HepG2 (cell line): ENCODE results near the gene SRSF1. TPM values are rescaled to one million over a fixed set of nuclear protein-coding genes. Genes with fewer than 3 reads are reported as not detected.

Experiments
- CCAR2 ChIP-seq: fragments of 200-400 bp; formaldehyde crosslinking; optimal IDR thresholded peaks from 2 replicates; pipeline ENCODE3; 2018; ENCODE audit warnings: low read depth, mild to moderate bottlenecking, low read length, moderate library complexity
- CREM ChIP-seq, 2 experiments: sonication (generic) in 1 of 2; formaldehyde crosslinking in 1 of 2; IDR thresholded peaks; 2 replicates each; pipeline versions ENCODE4 v1.4.0 to v1.6.1; 2016 to 2020; ENCODE audit warnings: antibody characterized with exemption in 1 of 2, mild to moderate bottlenecking in 1 of 2, missing genetic modification reagents in 1 of 2
- GTF3A ChIP-seq: sonication (generic); formaldehyde crosslinking; conservative IDR thresholded peaks from 2 replicates; pipeline ENCODE4 v1.4.0; 2020; ENCODE audit warnings: mild to moderate bottlenecking, missing genetic modification reagents
- HMGXB4 ChIP-seq, 2 experiments: sonication (generic) in 1 of 2; formaldehyde crosslinking in 1 of 2; IDR thresholded peaks; 2 replicates each; pipeline versions ENCODE4 v1.4.0 to v1.6.1; 2018 to 2020; ENCODE audit warnings: missing genetic modification reagents in 2 of 2, borderline replicate concordance in 1 of 2, low read depth in 1 of 2, mild to moderate bottlenecking in 1 of 2, missing biosample characterization in 1 of 2
- NR2F1 ChIP-seq, 2 experiments: fragments of 450-650 bp in 1 of 2; formaldehyde crosslinking in 1 of 2; IDR thresholded peaks; 2 replicates each; pipeline versions ENCODE4 v1.5.0 to v1.6.1; 2016 to 2020; ENCODE audit warnings: mild to moderate bottlenecking in 1 of 2, missing compliant biosample characterization in 1 of 2, missing genetic modification reagents in 1 of 2, moderate library complexity in 1 of 2
- POGK ChIP-seq: sonication (generic); formaldehyde crosslinking; conservative IDR thresholded peaks from 2 replicates; pipeline ENCODE4 v1.8.0; 2022; ENCODE audit warnings: mild to moderate bottlenecking, moderate library complexity, missing genetic modification reagents
- RBM22 ChIP-seq: fragments of 200-400 bp; formaldehyde crosslinking; optimal IDR thresholded peaks from 2 replicates; pipeline ENCODE3; 2017; ENCODE audit warnings: mild to moderate bottlenecking, low read length, moderate library complexity
- SNAPC5 ChIP-seq: sonication (generic); formaldehyde crosslinking; IDR thresholded peaks from 2 replicates; pipeline ENCODE4 v1.8.1; 2023; ENCODE audit warnings: mild to moderate bottlenecking, missing genetic modification reagents, borderline replicate concordance
- ZBTB3 ChIP-seq: sonication (generic); formaldehyde crosslinking; IDR thresholded peaks from 2 replicates; pipeline ENCODE4 v1.4.0; 2020; ENCODE audit warnings: low read depth, mild to moderate bottlenecking, moderate library complexity, missing genetic modification reagents, borderline replicate concordance
- ZNF276 ChIP-seq: sonication (generic); formaldehyde crosslinking; IDR thresholded peaks from 2 replicates; pipeline ENCODE4 v1.4.0; 2020; ENCODE audit warnings: mild to moderate bottlenecking, low read depth, missing genetic modification reagents
- ZNF569 ChIP-seq: sonication (generic); formaldehyde crosslinking; IDR thresholded peaks from 2 replicates; pipeline ENCODE4 v1.5.0; 2020; ENCODE audit warnings: mild to moderate bottlenecking, missing genetic modification reagents, moderate library complexity, borderline replicate concordance
- ZNF703 ChIP-seq: sonication (generic); formaldehyde crosslinking; IDR thresholded peaks from 2 replicates; pipeline ENCODE4 v1.5.1; 2020; ENCODE audit warnings: missing genetic modification reagents, mild to moderate bottlenecking, moderate library complexity, borderline replicate concordance
- ZNF775 ChIP-seq: sonication (generic); formaldehyde crosslinking; IDR thresholded peaks from 2 replicates; pipeline ENCODE4 v1.4.0; 2020; ENCODE audit warnings: missing genetic modification reagents, mild to moderate bottlenecking, moderate library complexity, borderline replicate concordance
- ZNF784 ChIP-seq: sonication (generic); formaldehyde crosslinking; IDR thresholded peaks from 2 replicates; pipeline ENCODE4 v1.5.1; 2020; ENCODE audit warnings: missing genetic modification reagents, mild to moderate bottlenecking, borderline replicate concordance
- polyA plus RNA-seq, 8 experiments: library from polyadenylated mRNA; depleted of rRNA in 3 of 8; stranded (reverse) in 7 of 8; unstranded in 1 of 8; fragments of >200 nt; fragmentation: Illumina TruSeq in 4 of 8; extraction: Trizol in 4 of 8; gene quantifications; 2 replicates each; pipeline versions ENCODE4 v1.2.1 to v1.2.3, GENCODE V29; 2011 to 2016; ENCODE audit warnings: low read depth in 4 of 8, missing spikeins in 1 of 8, mixed read lengths in 1 of 8; ENCODE audit not compliant: insufficient read depth in 1 of 8
- total RNA-seq, 5 experiments: library from RNA; depleted of rRNA; stranded (reverse); fragments of >200 nt; fragmentation: Illumina TruSeq; extraction: Trizol; gene quantifications; 2 replicates each; pipeline ENCODE4 v1.2.3, GENCODE V29; 2016; ENCODE audit warnings: low read depth in 1 of 5

Gene SRSF1
- total and polyA plus RNA-seq, 2 of the 13 experiments (the other 11 are each of a cell fraction or from before 2014, with no cell fraction given), result 142 to 445 TPM

- no peak for TF ChIP-seq ZNF276 (CRISPR knock-in tag)
- TF ChIP-seq ZNF703 (CRISPR knock-in tag), result no peak
- 0 out of 4 replicates have a peak, but pooled peaks of 1 of the 2 experiments have one; percentile 25 for TF ChIP-seq HMGXB4 (CRISPR knock-in tag; IDR thresholded peaks at IDR 0.05; ENCODE audit: borderline replicate concordance in 1 of 2, low read depth in 1 of 2)
- peak; percentile 44; the same call in 1 of the 2 replicates for TF ChIP-seq CREM (IDR thresholded peaks at IDR 0.05)
- TF ChIP-seq CREM (CRISPR knock-in tag; IDR thresholded peaks at IDR 0.05), result no peak
- no peak for TF ChIP-seq ZBTB3 (CRISPR knock-in tag)
- TF ChIP-seq ZNF784 (CRISPR knock-in tag), result no peak
- TF ChIP-seq SNAPC5 (CRISPR knock-in tag), result no peak
- TF ChIP-seq RBM22, result peak; percentile 87
- peak; percentile 70 for TF ChIP-seq CCAR2
- no peak; the same call in 1 of the 2 replicates for TF ChIP-seq ZNF775 (CRISPR knock-in tag)
- TF ChIP-seq POGK, result no peak
- peak in 1 of 2 experiments; percentile 50; a peak in 1 of 4 replicates for TF ChIP-seq NR2F1 (CRISPR knock-in tag; IDR thresholded peaks at IDR 0.05)
- no peak for TF ChIP-seq ZNF569 (CRISPR knock-in tag)
- no peak for TF ChIP-seq GTF3A (CRISPR knock-in tag)
Observed at GRCh38 chr17:57993471-57994365, 13.3 kb downstream of the SRSF1 start (continued).
